HG03196 (cell line): ENCODE results near the gene LBX2.

ENCODE experiments used
- ATAC-seq: cut with Tn5 transposase; IDR thresholded peaks from one replicate; pipeline ENCODE4 v1.9.1; 2021; ENCODE audit not compliant: unreplicated experiment

Gene LBX2

GRCh38 chr2:74458132-74458937, 41.1 kb downstream of the LBX2 start, which contains the start of gene WBP1:
WBP1 (plus strand) TSS chr2:74458438; CDS start chr2:74458603, 165 bp downstream.
- ATAC-seq = peak; percentile 79

- ATAC-seq = peak; percentile 37
These were observed 41.8 kb downstream of the LBX2 start for GRCh38 chr2:74457549-74458131.

- no peak for ATAC-seq
These were observed 42.3 kb downstream of the LBX2 start for GRCh38 chr2:74457129-74457548.

- ATAC-seq = peak; percentile 45
These were observed 44.5 kb downstream of the LBX2 start, which contains the start of gene INO80B for GRCh38 chr2:74454654-74455511. INO80B (plus strand) TSS chr2:74455087; CDS start chr2:74455117, 30 bp downstream.

GRCh38 chr2:74450570-74451190, 48.7 kb downstream of the LBX2 start:
- ATAC-seq = no peak

- ATAC-seq = no peak
These were observed 50.6 kb downstream of the LBX2 start for GRCh38 chr2:74448771-74449170.
